HT1080 (cell line): ENCODE measurements around the gene ZIC4. TPM values are rescaled to one million over a fixed set of nuclear protein-coding genes. Genes with fewer than 3 reads are reported as not detected.

Experiments used
- DNase-seq: peaks from one replicate; pipeline ENCODE4 v3.0.0-alpha.2; 2015; ENCODE audit warnings: low read depth
- total RNA-seq: library from RNA; depleted of rRNA; stranded (reverse); fragments of >200 nt; shearing (Covaris generic); gene quantifications from 2 replicates; pipeline ENCODE4 v1.2.3, GENCODE V29; 2014

ZIC4 gene
- total RNA-seq, 1 experiment from 2014 or later: not detected

DNA sequence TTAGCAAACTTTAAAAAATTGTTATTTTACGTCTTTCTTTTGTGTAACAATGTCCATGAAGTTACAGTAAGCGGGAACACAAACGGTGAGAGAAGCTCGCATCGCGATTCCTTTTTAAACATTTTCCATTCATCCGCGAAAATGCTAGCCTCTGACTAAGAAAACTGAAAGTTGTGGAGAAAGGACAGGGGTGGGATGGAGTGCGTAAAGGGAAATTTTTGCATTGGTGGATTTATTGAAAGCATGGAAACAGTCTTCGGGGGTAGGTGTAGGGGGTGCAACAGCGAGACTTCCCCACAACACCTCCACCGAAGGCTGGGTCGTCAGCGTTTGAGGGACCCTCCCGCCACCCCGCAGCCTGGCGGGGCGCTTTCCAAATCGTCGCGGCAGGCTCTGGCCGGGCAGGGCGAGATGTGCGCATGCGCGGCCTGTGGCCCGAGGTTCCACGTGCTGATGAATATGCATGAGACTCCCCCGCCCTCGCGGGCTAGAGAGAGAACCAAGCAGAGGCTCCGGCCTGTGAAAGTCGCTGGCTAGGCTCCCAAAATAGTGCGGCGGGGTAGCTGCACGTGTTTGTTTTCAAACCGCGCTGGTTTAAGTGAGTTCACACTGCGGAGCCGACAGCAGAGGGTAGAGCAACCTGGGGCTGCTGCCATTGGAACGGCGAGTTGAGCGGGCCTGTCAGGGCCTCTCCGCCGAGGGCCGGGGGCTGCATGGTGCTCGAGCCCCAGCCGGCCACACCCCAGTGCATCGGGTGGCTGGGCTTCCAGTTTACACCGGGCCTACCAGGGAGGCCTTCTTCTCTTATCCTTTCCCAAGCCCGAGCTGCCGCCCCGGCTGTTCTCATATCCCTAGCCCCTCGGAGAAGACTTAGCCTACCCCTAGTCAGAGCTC is 12.7 kb upstream of the ZIC4 start:
- DNase-seq: no peak

DNA sequence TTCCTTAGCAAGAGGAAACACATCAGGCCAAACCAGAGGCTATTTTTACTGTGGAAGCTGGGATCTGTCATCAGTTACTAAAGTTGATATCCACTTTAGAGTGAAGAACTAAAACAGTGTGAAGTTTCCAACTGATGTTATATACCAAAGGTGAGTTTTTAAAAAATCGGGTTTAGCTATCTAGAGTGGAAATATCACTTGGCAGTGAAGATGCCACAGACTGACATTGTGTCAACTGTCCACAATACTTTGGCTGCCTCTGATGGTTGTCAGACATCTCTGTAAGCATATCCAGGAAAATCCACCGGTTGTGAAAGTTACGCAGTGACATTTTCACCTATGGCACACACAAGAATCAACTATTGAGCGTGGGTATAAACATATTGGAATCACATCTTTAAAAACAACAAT is 12.0 kb upstream of the ZIC4 start:
- no peak for DNase-seq

DNA sequence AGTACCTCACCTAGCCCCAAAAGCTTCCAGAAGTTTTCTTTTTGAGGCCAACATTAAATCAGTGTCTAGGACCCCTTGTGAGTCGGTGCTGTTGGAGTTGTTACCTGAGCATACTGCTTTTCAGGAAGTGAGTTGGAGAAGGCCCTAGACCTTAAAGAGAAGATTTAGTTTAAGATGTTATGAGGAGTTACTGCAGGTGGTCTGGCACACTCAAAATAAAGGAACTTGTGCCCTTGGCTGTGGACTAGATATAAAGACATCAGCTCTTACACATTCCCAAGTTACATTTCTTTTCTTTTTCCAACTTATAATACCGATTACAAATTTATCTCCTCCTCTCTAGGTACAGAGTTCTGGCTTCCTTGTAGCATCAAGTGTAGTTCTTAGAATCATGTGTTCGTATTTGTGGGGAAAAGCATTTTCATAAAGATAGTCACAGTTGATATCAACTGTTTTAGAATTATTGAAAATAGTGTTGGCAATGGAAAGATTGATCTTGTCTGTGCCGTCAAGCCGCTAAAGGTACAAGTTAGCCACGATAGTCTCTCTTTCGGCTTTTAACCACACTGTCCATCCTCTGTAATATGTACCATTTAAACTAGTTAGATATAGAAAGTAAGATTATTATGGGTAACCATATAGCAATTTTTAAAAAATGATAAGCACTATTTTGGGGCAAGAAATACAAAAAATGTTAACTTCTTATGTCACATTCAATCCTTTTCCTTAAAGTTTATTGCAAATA is 11.4 kb upstream of the ZIC4 start:
- DNase-seq: no peak

DNA sequence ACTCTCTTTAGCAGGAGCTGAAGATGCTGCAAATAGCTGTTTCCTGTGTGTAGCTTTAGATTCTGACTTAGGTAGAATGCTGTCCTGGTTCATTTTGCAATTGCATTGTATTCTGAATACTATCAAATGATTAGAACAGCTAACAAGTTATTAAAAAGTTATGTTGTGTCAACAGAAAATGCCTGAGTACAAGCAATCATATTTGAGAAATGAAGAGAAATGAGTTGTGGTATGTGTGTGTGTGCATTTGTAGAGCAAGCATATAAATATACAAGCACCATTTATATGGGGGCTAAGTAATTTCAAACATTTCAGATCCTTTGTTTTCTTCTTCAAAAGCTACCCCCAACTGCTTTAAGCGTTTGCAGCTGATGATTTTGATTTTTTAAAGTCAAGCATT is 10.6 kb upstream of the ZIC4 start:
- no peak for DNase-seq

DNA sequence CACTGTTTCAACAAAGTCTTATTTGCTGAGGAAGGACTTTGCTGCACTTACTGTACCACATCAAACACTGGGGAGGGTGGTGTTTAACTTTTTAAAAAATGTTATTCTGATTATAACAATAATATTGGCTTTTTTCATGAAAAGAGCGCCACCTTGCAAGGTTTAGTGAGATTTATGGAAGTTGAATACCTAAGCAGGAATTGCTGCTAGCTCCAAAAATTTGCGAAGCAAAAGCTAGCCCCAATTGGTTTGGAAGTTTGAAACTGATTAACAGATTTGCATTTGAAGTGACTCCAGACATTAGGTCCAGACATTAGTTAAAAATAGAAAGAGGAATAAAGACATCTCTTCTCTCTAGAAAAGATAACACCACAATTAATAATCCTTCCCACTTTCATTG is 9.5 kb upstream of the ZIC4 start:
- DNase-seq: no peak

DNA sequence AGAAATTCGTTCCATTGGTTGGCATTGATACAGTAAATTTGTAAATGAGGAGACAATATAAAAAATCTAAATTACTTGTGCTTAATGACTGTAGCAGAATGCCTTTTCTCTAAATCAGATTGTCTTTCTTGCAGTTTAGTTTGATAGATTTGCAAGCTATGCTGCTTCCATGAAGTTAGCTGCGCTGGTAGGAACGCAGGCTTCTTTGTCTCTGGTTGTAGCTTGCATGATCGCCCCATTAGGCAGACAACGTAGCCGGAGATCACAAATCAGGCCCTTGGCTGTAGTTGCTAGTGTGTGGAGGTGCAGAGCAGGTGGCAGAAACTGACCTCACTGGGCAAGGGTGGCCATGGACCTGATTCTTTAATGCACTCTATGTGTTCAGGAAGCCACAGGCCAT is 8.9 kb upstream of the ZIC4 start:
- no peak for DNase-seq

DNA sequence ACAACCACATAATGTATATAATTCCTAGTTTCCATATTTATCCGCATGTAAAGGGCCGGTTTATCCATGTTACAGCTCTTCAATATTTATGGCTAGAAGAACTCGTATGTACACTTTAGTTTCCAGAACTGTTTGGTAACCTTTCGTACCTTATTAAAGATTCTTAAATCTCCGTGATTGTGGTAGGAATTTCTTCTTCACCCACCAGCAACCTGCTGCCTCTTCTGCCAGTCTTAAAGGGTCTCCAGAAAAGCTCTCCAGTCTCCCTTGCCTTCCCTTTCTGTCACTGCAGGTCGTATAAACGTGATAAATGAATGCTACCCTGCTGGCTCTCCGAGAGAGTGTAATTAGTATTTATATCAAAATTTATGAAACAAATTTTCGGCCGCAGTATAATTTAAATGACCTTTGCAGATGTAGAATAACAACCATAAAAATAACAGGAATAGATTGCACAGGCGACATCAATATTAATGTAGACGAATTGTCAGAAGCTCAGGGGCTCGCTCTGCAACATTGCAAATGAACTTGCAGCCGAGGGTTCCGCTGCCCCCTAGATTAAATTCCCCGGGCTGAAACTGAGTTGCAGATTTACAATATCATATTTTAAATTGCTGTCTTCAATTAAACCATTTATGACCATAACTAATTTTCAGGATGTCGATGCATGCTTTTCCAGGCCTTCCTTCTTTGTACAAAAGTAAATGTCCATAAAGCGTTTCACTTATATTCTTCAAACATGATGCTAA is 8.2 kb upstream of the ZIC4 start:
- DNase-seq: no peak

DNA sequence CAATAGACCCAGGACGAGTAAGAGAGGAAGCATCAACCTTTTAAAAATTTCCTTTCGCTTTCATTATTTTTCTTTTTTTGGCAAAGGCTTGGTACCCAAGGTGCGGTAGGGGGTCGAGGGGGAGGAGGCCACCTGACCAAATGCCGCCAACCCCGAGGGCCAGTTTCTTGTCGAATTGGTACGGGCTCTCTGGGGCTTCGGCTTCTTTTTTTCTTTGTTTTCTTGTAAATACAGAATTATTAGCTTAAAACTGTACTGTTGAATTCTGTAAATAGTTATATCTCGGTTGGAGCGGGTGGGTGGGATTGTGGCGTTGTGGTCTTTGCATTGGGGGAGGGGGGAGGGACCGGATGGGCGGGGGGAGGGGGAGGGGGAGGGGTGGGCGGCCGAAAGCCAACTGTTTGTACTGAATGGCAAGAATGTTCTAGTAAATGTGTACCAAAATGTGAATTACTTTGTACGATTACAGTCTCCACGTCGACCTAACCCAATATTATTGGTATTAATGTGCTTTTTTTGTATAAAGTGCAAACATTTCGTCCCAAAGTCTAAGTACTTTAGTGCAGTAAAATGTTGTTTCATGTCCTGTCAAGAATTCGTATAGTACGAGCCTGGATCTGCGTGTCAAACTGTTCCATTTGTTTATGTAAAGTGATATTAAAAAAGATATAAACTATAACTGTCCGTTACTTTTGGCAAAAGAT is 7.5 kb upstream of the ZIC4 start:
- DNase-seq: no peak

DNA sequence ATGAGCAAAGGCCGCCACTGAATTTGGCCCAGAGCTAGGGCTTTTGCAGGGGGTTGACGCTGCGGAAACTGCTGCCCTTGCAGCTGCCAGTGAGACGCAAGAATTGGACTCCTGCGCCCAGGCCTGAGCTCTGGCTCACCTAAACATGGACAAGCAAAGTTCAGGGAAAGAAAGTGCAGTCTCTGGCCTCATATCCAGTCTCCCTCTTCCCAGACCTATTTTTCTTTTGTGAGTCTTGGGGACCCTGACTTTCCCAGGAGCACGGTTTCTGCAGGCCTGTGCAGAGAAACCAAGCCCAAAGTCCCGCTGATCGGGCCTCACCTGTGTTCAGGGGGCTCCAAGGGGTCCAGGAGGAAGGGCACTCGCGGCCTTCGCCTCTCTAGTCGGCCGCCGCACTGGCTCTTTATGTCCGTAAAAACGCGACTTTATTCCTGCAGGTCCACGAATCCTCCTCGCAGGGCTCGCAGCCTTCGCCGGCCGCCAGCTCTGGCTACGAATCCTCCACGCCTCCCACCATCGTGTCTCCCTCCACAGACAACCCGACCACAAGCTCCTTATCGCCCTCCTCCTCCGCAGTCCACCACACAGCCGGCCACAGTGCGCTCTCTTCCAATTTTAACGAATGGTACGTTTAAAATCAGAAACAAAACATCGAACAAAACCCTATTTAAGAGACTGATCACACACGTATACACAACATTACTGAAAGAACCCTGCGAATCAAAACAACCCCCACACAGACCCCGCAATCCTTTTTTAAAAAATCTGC is 6.8 kb upstream of the ZIC4 start:
- no peak for DNase-seq

DNA sequence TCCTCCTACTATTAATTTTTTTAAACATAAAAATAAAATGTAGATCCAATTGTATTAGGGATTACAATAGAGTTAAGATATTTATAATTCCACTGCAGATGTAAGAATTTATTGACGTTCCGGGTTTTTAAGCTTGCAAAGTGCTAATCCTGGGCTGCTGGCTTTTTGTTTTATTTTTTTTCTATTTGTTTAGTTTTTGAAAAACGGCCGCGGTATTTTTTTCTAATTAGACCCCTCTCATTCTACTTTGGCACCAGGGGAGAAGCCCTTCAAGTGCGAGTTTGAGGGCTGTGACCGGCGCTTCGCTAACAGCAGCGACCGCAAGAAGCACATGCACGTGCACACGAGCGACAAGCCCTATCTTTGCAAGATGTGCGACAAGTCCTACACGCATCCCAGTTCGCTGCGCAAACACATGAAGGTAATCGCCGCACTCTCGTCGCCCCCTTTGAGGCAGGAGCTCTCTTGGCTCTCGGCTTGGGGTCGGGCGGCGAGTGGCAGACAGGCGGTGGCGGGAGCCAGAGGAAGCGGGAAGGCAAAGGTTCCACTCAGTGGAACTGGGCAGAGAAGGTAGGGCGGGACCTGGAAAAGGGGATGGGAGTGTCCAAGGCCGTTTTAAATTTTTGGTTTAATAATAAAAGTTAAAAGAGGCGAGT is 6.0 kb upstream of the ZIC4 start:
- no peak for DNase-seq

DNA sequence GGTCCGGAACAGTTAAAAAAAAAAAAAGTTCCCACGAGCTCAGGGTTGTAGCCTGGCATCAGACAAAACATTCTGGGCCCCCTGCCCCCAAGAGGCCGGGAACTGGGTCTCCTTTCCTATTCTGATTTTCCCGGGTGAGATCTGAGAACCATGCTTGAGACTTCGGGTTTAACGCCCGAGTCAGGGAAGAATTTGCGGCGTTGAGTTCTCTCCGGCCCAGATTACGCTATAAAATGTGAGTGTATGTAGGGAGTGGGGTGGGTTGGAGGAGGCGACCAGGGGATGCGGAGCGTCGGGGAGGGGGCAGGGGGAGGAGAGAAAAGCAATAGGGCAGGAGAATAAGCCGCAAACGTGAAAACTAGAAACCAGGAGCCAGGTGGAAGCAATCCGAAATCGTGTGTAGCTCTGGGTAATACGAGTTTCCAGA is 5.5 kb upstream of the ZIC4 start:
- no peak for DNase-seq

DNA sequence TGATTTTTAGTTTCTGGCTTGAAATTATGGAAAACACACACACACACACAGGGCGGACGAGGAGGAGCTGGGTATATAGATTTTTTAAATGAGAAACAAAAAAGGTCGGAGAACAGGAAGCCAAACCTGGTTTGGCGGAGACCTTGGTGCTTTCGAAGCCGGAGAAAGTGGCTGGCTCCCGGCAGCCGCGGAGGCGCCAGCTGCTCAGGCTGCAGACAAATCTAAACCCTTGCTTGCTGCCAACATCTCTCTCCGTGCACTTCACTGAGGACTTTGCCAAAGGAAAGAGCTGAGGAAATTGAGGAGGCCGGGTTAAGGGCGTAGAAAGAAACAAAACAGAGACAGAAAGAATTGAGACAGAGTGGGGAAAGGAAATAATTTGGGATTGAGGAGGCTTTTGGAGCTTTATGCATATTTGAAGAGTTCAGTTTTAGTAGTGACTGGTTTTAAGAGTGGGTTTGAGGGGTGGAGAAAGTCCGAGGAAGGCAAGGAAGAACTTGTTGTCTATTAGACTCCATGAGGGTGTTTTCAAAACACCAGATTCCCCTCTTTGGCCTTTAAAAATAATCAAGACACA is 5.0 kb upstream of the ZIC4 start:
- no peak for DNase-seq

DNA sequence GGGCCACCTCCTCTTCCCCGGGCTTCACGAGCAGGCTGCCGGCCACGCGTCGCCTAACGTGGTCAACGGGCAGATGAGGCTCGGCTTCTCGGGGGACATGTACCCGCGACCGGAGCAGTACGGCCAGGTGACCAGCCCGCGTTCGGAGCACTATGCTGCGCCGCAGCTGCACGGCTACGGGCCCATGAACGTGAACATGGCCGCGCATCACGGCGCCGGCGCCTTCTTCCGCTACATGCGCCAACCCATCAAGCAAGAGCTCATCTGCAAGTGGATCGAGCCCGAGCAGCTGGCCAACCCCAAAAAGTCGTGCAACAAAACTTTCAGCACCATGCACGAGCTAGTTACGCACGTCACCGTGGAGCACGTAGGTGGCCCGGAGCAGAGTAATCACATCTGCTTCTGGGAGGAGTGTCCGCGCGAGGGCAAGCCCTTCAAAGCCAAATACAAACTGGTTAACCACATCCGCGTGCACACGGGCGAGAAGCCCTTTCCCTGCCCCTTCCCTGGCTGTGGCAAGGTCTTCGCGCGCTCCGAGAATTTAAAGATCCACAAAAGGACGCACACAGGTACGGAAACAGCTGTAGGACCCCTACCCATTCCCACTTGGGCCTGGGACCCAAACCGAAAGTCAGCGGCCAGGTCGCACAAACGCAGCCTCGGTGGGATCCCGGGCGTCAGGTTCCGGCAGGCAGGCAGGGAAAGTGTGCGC is 4.3 kb upstream of the ZIC4 start:
- no peak for DNase-seq

DNA sequence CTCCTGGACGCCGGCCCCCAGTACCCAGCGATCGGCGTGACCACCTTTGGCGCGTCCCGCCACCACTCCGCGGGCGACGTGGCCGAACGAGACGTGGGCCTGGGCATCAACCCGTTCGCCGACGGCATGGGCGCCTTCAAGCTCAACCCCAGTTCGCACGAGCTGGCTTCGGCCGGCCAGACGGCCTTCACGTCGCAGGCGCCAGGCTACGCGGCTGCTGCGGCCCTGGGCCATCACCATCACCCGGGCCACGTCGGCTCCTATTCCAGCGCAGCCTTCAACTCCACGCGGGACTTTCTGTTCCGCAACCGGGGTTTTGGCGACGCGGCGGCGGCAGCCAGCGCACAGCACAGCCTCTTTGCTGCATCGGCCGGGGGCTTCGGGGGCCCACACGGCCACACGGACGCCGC is 3.8 kb upstream of the ZIC4 start:
- DNase-seq: no peak

DNA sequence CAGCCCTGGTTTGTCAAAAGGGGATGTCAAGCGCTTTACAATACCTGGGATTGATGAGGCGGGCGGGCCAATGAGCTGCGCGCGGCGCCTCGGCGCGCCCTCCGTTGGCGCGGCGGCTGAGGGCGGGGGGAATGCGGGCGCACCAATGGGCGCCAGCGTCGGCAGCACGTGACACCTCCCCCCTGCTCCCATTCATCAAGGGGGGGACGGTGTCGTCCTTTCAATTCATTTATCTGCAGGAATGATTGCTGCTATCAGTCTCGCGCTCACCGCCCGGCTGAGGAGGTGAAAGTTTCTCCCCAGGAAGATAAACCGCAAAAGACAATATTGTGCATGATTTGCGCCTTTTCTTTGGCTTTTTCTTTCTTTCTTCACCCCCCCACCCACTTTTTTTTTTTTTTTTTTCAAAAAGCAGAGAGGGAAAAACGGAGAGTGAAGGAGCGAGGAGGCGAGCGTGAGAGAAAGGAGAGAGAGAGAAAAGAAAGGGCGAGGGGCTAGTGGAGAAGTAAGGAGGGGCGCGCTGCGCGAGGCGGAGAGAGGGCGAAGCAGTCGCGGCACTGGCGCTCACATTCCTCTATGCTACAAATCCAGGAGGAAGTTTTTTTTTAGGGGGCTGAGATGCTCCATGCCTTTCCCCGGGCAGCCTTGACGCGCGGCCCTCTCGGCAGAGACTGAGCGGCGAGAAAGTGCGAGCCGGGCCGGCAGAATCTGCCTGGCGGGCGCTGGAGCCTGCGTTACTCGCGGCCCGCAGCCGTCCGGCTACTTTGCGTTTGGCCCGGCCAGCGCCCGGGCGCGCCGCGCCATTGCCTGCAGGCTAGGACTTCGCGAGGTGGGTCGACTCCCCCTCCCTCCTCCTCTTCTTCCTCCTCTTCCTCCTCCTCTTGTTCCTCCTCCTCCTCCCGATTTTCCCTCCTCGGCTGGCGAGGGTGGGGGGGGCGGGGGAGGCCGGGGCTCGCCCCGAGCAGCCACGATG is 3.1 kb upstream of the ZIC4 start, which contains the start of gene ZIC1:
Gene ZIC1 (plus strand): TSS at position 223 of the 973 bp plus-strand sequence. CDS start 748 bp downstream, at position 971.
- DNase-seq: no peak

DNA sequence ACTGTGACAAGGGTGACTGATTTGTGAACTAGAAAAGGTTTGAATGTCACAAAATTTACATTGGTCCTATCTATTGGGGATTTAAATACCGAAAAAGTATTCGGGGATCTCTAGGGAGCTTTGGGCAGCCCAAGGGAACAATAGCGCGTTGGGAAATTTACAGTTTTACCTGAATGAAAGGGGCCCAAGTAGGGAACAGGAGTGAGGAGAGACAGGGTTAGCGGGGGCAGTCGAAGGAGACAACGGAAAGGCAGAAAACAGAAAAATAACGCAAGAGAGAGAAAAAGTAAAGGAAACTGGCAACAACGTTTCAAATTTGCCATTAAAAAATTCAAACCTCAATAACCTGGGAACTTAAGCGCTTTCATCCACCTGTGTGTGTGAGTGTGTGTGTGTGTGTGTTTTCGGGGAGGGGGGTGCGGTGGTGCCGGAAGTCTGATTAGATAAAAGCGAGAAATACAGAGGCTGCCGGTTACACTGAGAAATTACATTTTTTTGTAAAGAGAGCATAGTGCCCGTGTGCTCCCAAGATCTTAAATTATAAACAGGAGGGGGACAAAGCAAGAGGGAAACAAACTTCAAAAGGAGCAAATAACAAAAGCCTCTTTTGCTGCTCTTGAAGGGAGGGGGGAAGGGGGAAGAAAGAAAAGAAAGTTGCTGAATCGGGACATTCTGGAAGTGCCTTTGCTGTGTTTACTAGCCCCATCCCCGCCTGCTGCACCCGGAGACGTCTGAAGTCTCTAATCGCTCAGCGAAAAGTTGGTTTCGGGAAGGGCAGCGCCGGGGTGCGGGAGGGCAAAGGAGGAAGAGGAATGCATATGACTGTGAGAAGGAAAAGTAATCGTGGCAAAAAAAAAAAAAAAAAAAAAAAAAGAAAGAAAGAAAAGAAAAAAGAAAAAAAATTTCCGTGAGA is 2.1 kb upstream of the ZIC4 start:
- DNase-seq: no peak
